K562 (cell line): Measurements from ENCODE around the gene SEZ6. TPM values are rescaled to one million over a fixed set of nuclear protein-coding genes. Genes with fewer than 3 reads are reported as not detected.

Source experiments
- ATAC-seq: fragments of 200-7000 bp; cut with Tn5 transposase; 3 replicates; pipeline ENCODE4 v1.9.1; 2020; ENCODE audit warnings: moderate library complexity
- BruUV-seq: library from RNA; stranded (reverse); fragments of 400-500 nt; replicated peaks from 2 replicates; lab custom pipeline; 2021; lab: Mats Ljungman, UMichigan
- CTCF ChIA-PET: fragments of 300-600 bp; formaldehyde crosslinking; extraction: SDS; loops from one replicate; lab custom pipeline; 2021; ENCODE audit warnings: low intra/inter-chr PET ratio; lab: Yijun Ruan, JAX
- POLR2A ChIA-PET: fragments of 300-600, 350-650 bp; sonication (Branson Sonifier 250); formaldehyde crosslinking; extraction: SDS; loops from one replicate; lab custom pipeline; 2021; ENCODE audit warnings: antibody characterized with exemption, inconsistent platforms; lab: Yijun Ruan, JAX
- DNase-seq, 4 experiments: peaks; one replicate each; pipeline versions ENCODE4 v3.0.0 to v3.0.0-alpha.2; 2011 to 2018; ENCODE audit warnings: low spot score in 3 of 4, mixed read lengths in 3 of 4; ENCODE audit errors: extremely low read depth in 1 of 4
- FAIRE-seq: peaks from 2 replicates; lab custom pipeline; 2011; peaks lifted over from hg19 to GRCh38; lab: Jason Lieb, UNC
- H2AFZ ChIP-seq: 2 replicates; pipeline ENCODE4 v1.6.0; 2011; ENCODE audit warnings: low read depth, low read length, control low read depth, inconsistent platforms
- H3K27ac ChIP-seq: fragments of 200-600 bp; 3 replicates; pipeline ENCODE4 v1.8.0; 2011; ENCODE audit warnings: low read depth, mild to moderate bottlenecking, control low read depth, inconsistent platforms, low read length, moderate library complexity, mixed read lengths; ENCODE audit errors: extremely low read depth
- H3K27me3 ChIP-seq, 2 experiments: fragments of 300-600 bp in 1 of 2; 2 replicates in 1 of 2; 3 replicates in 1 of 2; pipeline versions ENCODE4 v1.6.0 to v1.8.0; 2011; ENCODE audit warnings: inconsistent platforms in 2 of 2, low read length in 2 of 2, mild to moderate bottlenecking in 1 of 2, mixed read lengths in 1 of 2, moderate library complexity in 1 of 2; ENCODE audit not compliant: control insufficient read depth in 2 of 2, insufficient read depth in 2 of 2
- H3K36me3 ChIP-seq: fragments of 300-600 bp; 3 replicates; pipeline ENCODE4 v1.8.0; 2011; ENCODE audit warnings: mild to moderate bottlenecking, low read length, inconsistent platforms; ENCODE audit not compliant: control insufficient read depth, insufficient read depth
- H3K4me1 ChIP-seq, 2 experiments: fragments of 200-600 bp in 1 of 2; replicated peaks in 1 of 2; 2 replicates in 1 of 2; 3 replicates in 1 of 2; pipeline versions ENCODE4 v1.5.1 to v1.8.0; 2011; ENCODE audit warnings: inconsistent platforms in 2 of 2, low read length in 2 of 2, mild to moderate bottlenecking in 1 of 2, mixed read lengths in 1 of 2, moderate library complexity in 1 of 2; ENCODE audit not compliant: control insufficient read depth in 2 of 2, insufficient read depth in 2 of 2
- H3K4me2 ChIP-seq: 2 replicates; pipeline ENCODE4 v1.6.1; 2011; ENCODE audit warnings: low read length, control low read depth, inconsistent platforms, mixed read lengths; ENCODE audit not compliant: insufficient read depth
- H3K4me3 ChIP-seq: fragments of 200-600 bp; sonication (generic), shearing (Covaris generic); 2 replicates; pipeline ENCODE4 v1.5.1; 2016; ENCODE audit warnings: control low read depth, inconsistent platforms
- H3K79me2 ChIP-seq: fragments of 200-600 bp; 3 replicates; pipeline ENCODE4 v1.8.0; 2011; ENCODE audit warnings: low read length, inconsistent platforms; ENCODE audit not compliant: control insufficient read depth, insufficient read depth
- H3K9ac ChIP-seq, 2 experiments: 2 replicates each; pipeline versions ENCODE4 v1.6.0 to v1.6.1; 2011; ENCODE audit warnings: low read depth in 2 of 2, low read length in 2 of 2, control low read depth in 1 of 2, inconsistent platforms in 1 of 2, mild to moderate bottlenecking in 1 of 2, mixed read lengths in 1 of 2; ENCODE audit not compliant: insufficient read depth in 1 of 2
- H3K9me1 ChIP-seq: one replicate; pipeline ENCODE4 v1.6.0; 2011; ENCODE audit warnings: inconsistent platforms, mild to moderate bottlenecking, low read length, moderate library complexity; ENCODE audit not compliant: control insufficient read depth, insufficient read depth
- H3K9me3 ChIP-seq: replicated peaks from 2 replicates; pipeline ENCODE4 v1.5.1; 2011; ENCODE audit warnings: low read depth, low read length, inconsistent platforms; ENCODE audit not compliant: control insufficient read depth, insufficient read depth
- H4K20me1 ChIP-seq: replicated peaks from 2 replicates; pipeline ENCODE4 v1.6.1; 2011; ENCODE audit warnings: low read length, inconsistent platforms, mixed read lengths; ENCODE audit not compliant: control insufficient read depth, insufficient read depth
- ATF1 ChIP-seq, 2 experiments: fragments of 450-650 bp in 1 of 2; IDR thresholded peaks; 2 replicates each; pipeline ENCODE4 v1.6.1; 2016; ENCODE audit warnings: missing compliant biosample characterization in 1 of 2, missing genetic modification characterization in 1 of 2
- ELF1 ChIP-seq: fragments of 200-800 bp; sonication (Bioruptor generic); IDR thresholded peaks from 2 replicates; pipeline ENCODE4 v1.6.1; 2016; ENCODE audit warnings: missing genetic modification characterization, missing compliant biosample characterization
- EP300 ChIP-seq: IDR thresholded peaks from 2 replicates; pipeline ENCODE4 v1.6.1; 2012; ENCODE audit warnings: low read length, improper control_type of control experiment
- HDAC3 ChIP-seq: fragments of 450-650 bp; IDR thresholded peaks from 2 replicates; pipeline ENCODE4 v1.6.1; 2018; ENCODE audit warnings: borderline replicate concordance, mild to moderate bottlenecking, moderate library complexity; ENCODE audit not compliant: partially characterized antibody
- ILK ChIP-seq: fragments of 450-650 bp; IDR thresholded peaks from 2 replicates; pipeline ENCODE4 v1.6.1; 2016; ENCODE audit warnings: missing genetic modification characterization, low read depth, mild to moderate bottlenecking, missing compliant biosample characterization, moderate library complexity, borderline replicate concordance
- KLF6 ChIP-seq: fragments of 250-450 bp; sonication (Bioruptor Pico); IDR thresholded peaks from 2 replicates; pipeline ENCODE4 v1.4.0; 2020; ENCODE audit warnings: mild to moderate bottlenecking, moderate library complexity, borderline replicate concordance
- MBD1 ChIP-seq: fragments of 250-450 bp; sonication (Bioruptor Pico); IDR thresholded peaks from 2 replicates; pipeline ENCODE4 v1.8.0; 2022; ENCODE audit warnings: inconsistent platforms
- RREB1 ChIP-seq: fragments of 250-450 bp; sonication (Bioruptor Pico); IDR thresholded peaks from 2 replicates; pipeline ENCODE4 v1.4.0; 2020
- SFPQ ChIP-seq: fragments of 200-400 bp; formaldehyde crosslinking; IDR thresholded peaks from 2 replicates; pipeline ENCODE4 v1.6.1; 2017; ENCODE audit warnings: mild to moderate bottlenecking, low read depth, low read length, moderate library complexity
- SMARCA4 ChIP-seq: fragments of 450-650 bp; IDR thresholded peaks from 2 replicates; pipeline ENCODE4 v1.6.1; 2016
- ZNF324 ChIP-seq: fragments of 250-450 bp; sonication (Bioruptor Pico); IDR thresholded peaks from 2 replicates; pipeline ENCODE4 v1.4.0; 2020; ENCODE audit warnings: mild to moderate bottlenecking
- ZNF764 ChIP-seq: fragments of 250-450 bp; sonication (Bioruptor Pico); IDR thresholded peaks from 2 replicates; pipeline ENCODE4 v1.4.0; 2020; ENCODE audit warnings: low read depth, mild to moderate bottlenecking, moderate library complexity
- ZNF766 ChIP-seq: fragments of 200-800 bp; sonication (Bioruptor generic); conservative IDR thresholded peaks from 2 replicates; pipeline ENCODE4 v1.6.1; 2016; ENCODE audit warnings: missing genetic modification characterization, missing compliant biosample characterization
- ZNF77 ChIP-seq: fragments of 250-450 bp; sonication (Bioruptor Pico); IDR thresholded peaks from 2 replicates; pipeline ENCODE4 v1.5.0; 2020
- WGBS: fragments of 100-300 bp; shearing (Covaris generic); methylation state at CpG from one replicate; pipeline ENCODE4 v1.1.6; 2016; ENCODE audit warnings: low coverage, mixed read lengths; ENCODE audit not compliant: insufficient coverage; ENCODE audit errors: missing lambda C conversion rate; 5-methylcytosine and 5-hydroxymethylcytosine counted together
- in situ Hi-C: fragments of 300-500 bp; cut with MboI; formaldehyde crosslinking; loops from 4 replicates; pipeline ENCODE4 v1.15.0; 2018; ENCODE audit warnings: inconsistent platforms, mixed read lengths
- intact Hi-C: fragments of 100-400 bp; cut with micrococcal nuclease; formaldehyde crosslinking; loops from 2 replicates; pipeline ENCODE4 v1.14.2; 2022
- polyA plus RNA-seq, 8 experiments: library from polyadenylated mRNA; depleted of rRNA in 4 of 8; stranded (reverse) in 5 of 8; unstranded in 3 of 8; fragments of >200 nt; fragmentation: Nextera tagmentation in 2 of 8; fragmentation: Illumina TruSeq in 1 of 8; extraction: Ambion mirVana in 2 of 8; extraction: Trizol in 1 of 8; gene quantifications; 2 replicates each; pipeline versions ENCODE4 v1.2.1 to v1.2.3, GENCODE V29; 2011 to 2014; ENCODE audit warnings: inconsistent platforms in 1 of 8, missing spikeins in 1 of 8
- total RNA-seq, 7 experiments: library from RNA; depleted of rRNA in 6 of 7; stranded (reverse); fragments of >200 nt in 6 of 7; fragmentation: Illumina TruSeq in 2 of 7; extraction: Trizol in 2 of 7; gene quantifications; 2 replicates each; pipeline versions ENCODE4 v1.2.1 to v1.2.3, GENCODE V29; 2011 to 2021; ENCODE audit warnings: low replicate concordance in 1 of 7

SEZ6 gene
- total and polyA plus RNA-seq, 9 of the 15 experiments (the other 6 are each of a cell fraction or from before 2014, with no cell fraction given): not detected

GRCh38 chr17:29003289-29003688 is 2.5 kb downstream of the SEZ6 start:
- Histone ChIP-seq H3K79me2 (no peaks in the 10 kb centered on the region), H3K36me3 (no peaks in the 10 kb centered on the region), H3K9ac (no peak overlapping the region), H3K4me2 (no peak overlapping the region), H3K27ac (no peak overlapping the region), H3K9me1 (peaks cover 2% of the 10 kb centered on the region), H4K20me1 (peaks cover 16% of the 10 kb centered on the region; the same call in 1 of the 2 replicates), H3K27me3 (peaks cover 16 to 40% of the 10 kb centered on the region in 2 experiments; a peak in 4 of 5 replicates), H3K4me3 (no peak overlapping the region), H3K4me1 (peaks cover 0 to 12% of the 10 kb centered on the region in 2 experiments; a peak in 1 of 5 replicates), H2AFZ (no peak overlapping the region), H3K9me3 (no peaks in the 10 kb centered on the region)
- CTCF ChIA-PET: no interaction called here
- FAIRE-seq: no peak
- no TSS peak for BruUV-seq
- 0% methylated on average over 12 of the region's 12 CpGs for WGBS
- no peak for DNase-seq
- POLR2A ChIA-PET: interaction anchor here (0.6 to 1.0 kb wide), 3 partner anchors 12 to 74 kb away, joined by 3 to 5 read pairs (median 3); no protein-coding TSS in a partner anchor
- in situ Hi-C loops (no loop called here), intact Hi-C loops (no loop called here)
- no peak for ATAC-seq
- no peak for TF ChIP-seq ELF1 (tag)
- no peak for TF ChIP-seq ZNF766
- TF ChIP-seq SFPQ: no peak
- TF ChIP-seq KLF6 (CRISPR knock-in tag): no peak
- TF ChIP-seq SMARCA4: no peak
- no peak for TF ChIP-seq RREB1 (CRISPR knock-in tag)
- TF ChIP-seq ZNF764: no peak
- TF ChIP-seq HDAC3: no peak
- no peak for TF ChIP-seq ILK (tag)
- TF ChIP-seq ZNF324: no peak
- TF ChIP-seq ZNF77 (CRISPR knock-in tag): no peak
- TF ChIP-seq EP300: no peak
- TF ChIP-seq MBD1: no peak
- TF ChIP-seq ATF1 (CRISPR knock-in tag; IDR thresholded peaks at IDR 0.05): no peak
- no peak for TF ChIP-seq ATF1 (tag; IDR thresholded peaks at IDR 0.05)
